Coronary artery (tissue), 2 donors: ENCODE measurements around the gene ORC4.

Experiments
- DNase-seq: peaks from one replicate; pipeline ENCODE4 v3.0.0-alpha.2; 2017; ENCODE audit warnings: low spot score
- H3K27ac ChIP-seq, 2 donors: fragments of 200-600 bp; sonication (generic); one replicate each; pipeline ENCODE4 v1.5.1; 2016 to 2019
- H3K4me3 ChIP-seq: fragments of 200-600 bp; sonication (generic); 2 replicates; pipeline ENCODE4 v1.5.1; 2016; ENCODE audit warnings: mild to moderate bottlenecking, moderate library complexity
- CTCF ChIP-seq: fragments of 200-600 bp; sonication (generic); IDR thresholded peaks from one replicate; pipeline ENCODE4 v1.5.1; 2019; ENCODE audit warnings: antibody characterized with exemption

ORC4 gene

GRCh38 chr2:148031152-148031551 is 10.6 kb upstream of the ORC4 start:
- DNase-seq = no peak
- Histone ChIP-seq H3K4me3 (no peak overlapping the region), H3K27ac (no peak overlapping the region)
- no peak for TF ChIP-seq CTCF

GRCh38 chr2:148028781-148029180 is 8.2 kb upstream of the ORC4 start:
- TF ChIP-seq CTCF = no peak
- no peak overlapping the region for H3K27ac ChIP-seq
- H3K4me3 ChIP-seq = no peak overlapping the region
- DNase-seq = no peak

- Histone ChIP-seq H3K27ac (no peak overlapping the region), H3K4me3 (no peak overlapping the region)
- no peak for DNase-seq
- no peak for TF ChIP-seq CTCF
Observed at GRCh38 chr2:148027822-148028221, 7.3 kb upstream of the ORC4 start.

GRCh38 chr2:148026573-148026972 is 6.0 kb upstream of the ORC4 start:
- TF ChIP-seq CTCF = no peak
- no peak overlapping the region for H3K4me3 ChIP-seq
- no peak for DNase-seq
- no peak overlapping the region for H3K27ac ChIP-seq

- Histone ChIP-seq H3K4me3 (no peak overlapping the region), H3K27ac (no peak overlapping the region)
- TF ChIP-seq CTCF = no peak
- DNase-seq = no peak
Observed at GRCh38 chr2:148023861-148024260, 3.3 kb upstream of the ORC4 start.

- no peak for DNase-seq
- Histone ChIP-seq H3K4me3 (peak overlapping the region; percentile 99), H3K27ac (no peak overlapping the region)
- no peak for TF ChIP-seq CTCF
Observed at GRCh38 chr2:148022882-148023281, 2.3 kb upstream of the ORC4 start.

- no peak for DNase-seq
- peak overlapping the region; percentile 99 for H3K4me3 ChIP-seq
- peak overlapping the region in 1 of 2 donors; percentile 89 for H3K27ac ChIP-seq
- TF ChIP-seq CTCF = no peak
Observed at GRCh38 chr2:148022351-148022750, 1.8 kb upstream of the ORC4 start.
